Activated naive CD8-positive, alpha-beta T cell (primary cell): Measurements from ENCODE around the gene HERPUD2.
"Not testable (repeated sequence)": the region's sequence is repeated elsewhere in the genome, so short reads cannot be mapped to it uniquely, and the experiment has no call there.

Source experiments
- H3K27ac Mint-ChIP-seq: one replicate; pipeline ENCODE4 v1.8.0; 2021; ENCODE audit warnings: mixed read lengths
- H3K27me3 Mint-ChIP-seq: one replicate; pipeline ENCODE4 v1.8.0; 2021; ENCODE audit warnings: mixed read lengths
- H3K36me3 Mint-ChIP-seq: one replicate; pipeline ENCODE4 v1.8.0; 2021; ENCODE audit warnings: mixed read lengths
- H3K4me1 Mint-ChIP-seq: one replicate; pipeline ENCODE4 v1.8.0; 2021; ENCODE audit warnings: low read depth, mixed read lengths
- H3K4me3 Mint-ChIP-seq: one replicate; pipeline ENCODE4 v1.8.0; 2021; ENCODE audit warnings: mild to moderate bottlenecking, mixed read lengths
- H3K9me3 Mint-ChIP-seq: one replicate; pipeline ENCODE4 v1.8.0; 2021; ENCODE audit warnings: low read depth, mixed read lengths

The HERPUD2 gene

DNA sequence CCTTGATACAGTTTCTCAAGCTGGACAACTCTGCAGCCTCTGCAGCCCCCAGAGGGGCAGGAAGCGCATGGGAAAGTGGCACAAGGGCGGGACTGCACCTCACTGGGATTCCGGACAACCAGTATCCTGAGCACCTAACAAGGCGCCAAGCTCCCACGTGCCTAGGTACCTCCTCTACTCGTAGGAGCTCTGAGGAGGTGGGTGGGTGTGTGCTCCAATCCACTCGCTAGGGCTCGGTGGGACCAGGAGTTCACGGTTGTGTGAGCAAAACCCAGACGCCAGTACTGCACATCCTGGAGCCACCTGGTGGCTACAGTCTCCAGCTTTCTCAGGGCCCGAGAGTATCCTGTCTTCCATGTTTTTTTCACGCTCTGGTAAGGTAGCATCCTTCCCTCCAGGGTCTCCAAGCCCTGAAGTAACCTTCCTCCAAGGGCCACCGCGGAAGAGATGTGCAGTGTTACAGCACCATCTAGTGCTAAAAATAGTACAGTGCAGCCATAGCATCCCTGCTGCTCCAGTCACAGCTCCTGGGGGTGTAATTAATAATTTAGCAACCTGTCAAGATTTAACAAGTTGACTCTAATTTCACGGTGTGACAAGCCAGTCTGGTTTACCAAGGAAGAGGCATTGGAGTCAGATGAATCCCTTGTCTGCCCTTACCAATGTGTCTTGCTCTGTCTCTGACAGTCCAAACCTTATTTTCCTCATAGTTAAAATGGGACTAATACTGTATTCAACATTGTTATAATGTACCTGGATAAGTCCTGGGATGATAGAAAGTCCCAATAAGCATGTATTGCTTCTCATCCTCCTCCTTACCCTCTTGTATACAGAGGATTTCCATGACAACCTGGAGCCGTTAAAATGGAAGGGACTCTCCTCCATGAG is 70.4 kb downstream of the HERPUD2 start:
- Mint-ChIP-seq H3K27me3 (no peaks in the 10 kb centered on the region), H3K9me3 (no peaks in the 10 kb centered on the region), H3K4me1 (peaks cover 1% of the 10 kb centered on the region), H3K36me3 (no peaks in the 10 kb centered on the region), H3K27ac (no peak overlapping the region), H3K4me3 (no peak overlapping the region)

DNA sequence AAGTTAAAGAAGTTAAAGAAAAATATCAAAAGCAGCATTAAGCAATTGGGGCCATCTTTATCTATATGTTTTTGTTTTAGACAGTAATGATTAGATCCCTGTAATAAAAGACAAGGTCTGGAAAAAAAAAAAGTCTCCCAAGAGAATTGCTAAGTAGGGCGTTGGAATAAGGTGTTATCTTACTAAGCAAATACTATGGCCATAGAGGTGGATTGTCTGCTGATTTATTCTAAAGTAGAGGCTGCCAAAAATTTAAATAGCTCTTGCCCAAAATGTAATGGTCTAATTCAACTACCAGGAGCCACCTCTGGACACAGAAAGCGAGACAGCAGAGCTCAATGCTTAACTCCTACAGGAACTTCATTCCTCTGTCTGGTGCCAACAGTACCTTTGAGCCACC is 71.6 kb downstream of the HERPUD2 start:
- Mint-ChIP-seq H3K4me3 (no peak overlapping the region), H3K9me3 (no peaks in the 10 kb centered on the region), H3K4me1 (peaks cover 1% of the 10 kb centered on the region)

DNA sequence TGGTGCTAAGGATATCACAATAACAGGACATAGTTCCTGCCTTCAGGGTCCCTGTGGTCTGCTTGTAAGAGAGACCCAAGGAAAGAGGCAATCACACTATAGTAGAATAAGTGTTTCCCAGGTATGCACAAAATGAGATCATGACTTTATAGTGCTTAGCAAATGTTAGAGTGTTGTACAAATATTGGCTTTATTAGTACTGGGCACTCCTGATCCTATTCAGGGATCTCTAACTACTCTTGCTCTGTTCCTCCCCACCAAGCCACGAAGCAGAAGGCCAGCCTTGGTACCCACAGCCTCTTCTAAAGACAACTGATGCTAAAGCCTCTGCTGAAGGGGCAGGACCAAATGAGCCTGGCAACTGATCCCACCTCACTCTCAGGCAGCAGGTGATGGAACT is 75.1 kb downstream of the HERPUD2 start:
- Mint-ChIP-seq H3K4me1 (peaks cover 1% of the 10 kb centered on the region), H3K27ac (no peak overlapping the region), H3K4me3 (no peak overlapping the region), H3K36me3 (no peaks in the 10 kb centered on the region), H3K27me3 (no peaks in the 10 kb centered on the region), H3K9me3 (no peaks in the 10 kb centered on the region)

More for the DNA sequence above, 71.6 kb downstream of the HERPUD2 start:
- no peaks in the 10 kb centered on the region for H3K36me3 Mint-ChIP-seq
- no peaks in the 10 kb centered on the region for H3K27me3 Mint-ChIP-seq
- no peak overlapping the region for H3K27ac Mint-ChIP-seq

DNA sequence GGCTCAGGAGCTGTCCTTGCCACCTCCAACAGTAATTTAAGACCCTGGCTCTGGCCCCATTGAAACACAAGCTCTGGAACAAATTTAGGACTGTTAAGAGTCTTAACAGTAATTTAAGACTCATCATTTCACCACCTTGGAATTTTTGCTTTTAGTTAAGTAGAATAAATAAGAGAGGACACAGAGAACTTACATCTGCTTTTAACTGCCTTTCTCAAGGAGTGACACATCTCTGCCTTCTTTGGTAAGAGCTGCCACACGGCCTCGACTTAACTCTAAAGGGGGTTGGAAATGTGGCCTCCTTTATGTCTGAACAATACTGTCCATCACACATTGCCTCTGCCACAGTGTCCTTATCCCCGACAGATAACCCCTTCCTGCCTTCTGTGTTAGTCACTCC is 77.9 kb downstream of the HERPUD2 start:
- Mint-ChIP-seq H3K36me3 (peaks cover 2% of the 10 kb centered on the region), H3K4me1 (no peaks in the 10 kb centered on the region), H3K4me3 (no peak overlapping the region), H3K27ac (no peak overlapping the region), H3K27me3 (no peaks in the 10 kb centered on the region), H3K9me3 (no peaks in the 10 kb centered on the region)

DNA sequence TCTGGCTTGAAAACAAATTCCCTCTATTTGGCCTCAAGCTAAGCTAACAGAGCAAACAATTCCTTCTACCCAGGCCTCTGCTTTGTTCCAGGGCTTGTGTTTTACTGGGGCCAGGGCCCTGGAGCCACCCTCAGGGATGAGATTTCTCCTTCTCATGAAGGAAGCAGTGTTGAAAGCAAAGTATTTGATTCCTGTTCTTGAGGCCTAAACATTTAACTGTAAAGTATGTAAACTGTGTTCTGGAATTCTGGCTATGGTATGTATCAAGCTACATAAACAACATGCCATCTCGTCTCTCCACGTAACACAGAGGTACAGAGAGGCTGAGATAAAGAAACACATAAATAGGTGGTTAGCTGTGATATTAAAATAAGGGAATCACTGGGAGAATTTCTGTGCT is 81.8 kb downstream of the HERPUD2 start:
- H3K4me1 Mint-ChIP-seq: no peaks in the 10 kb centered on the region

DNA sequence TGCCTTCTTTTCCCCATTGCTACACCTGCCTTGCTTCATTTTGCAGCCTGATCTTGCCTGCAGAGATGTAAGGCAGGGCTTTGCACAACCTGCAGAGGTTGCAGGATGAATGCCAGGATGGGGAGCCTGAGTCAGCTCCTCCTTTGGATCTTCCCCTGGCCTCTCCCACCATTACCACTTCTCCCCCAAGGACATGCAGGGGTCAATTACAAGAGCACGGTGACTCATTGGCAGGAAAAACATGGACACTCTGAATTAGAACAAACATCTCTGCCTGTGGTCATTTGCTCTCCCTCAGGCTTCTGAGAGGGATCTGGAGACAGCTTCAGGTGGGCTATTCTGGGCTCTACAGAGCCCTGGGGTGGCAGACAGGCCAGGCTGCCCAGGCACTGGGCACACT is 89.2 kb downstream of the HERPUD2 start:
- no peaks in the 10 kb centered on the region for H3K4me1 Mint-ChIP-seq
- peaks cover 16% of the 10 kb centered on the region for H3K36me3 Mint-ChIP-seq
- no peaks in the 10 kb centered on the region for H3K9me3 Mint-ChIP-seq
- no peak overlapping the region for H3K27ac Mint-ChIP-seq
- no peaks in the 10 kb centered on the region for H3K27me3 Mint-ChIP-seq
- no peak overlapping the region for H3K4me3 Mint-ChIP-seq

More for the DNA sequence above, 81.8 kb downstream of the HERPUD2 start:
- no peaks in the 10 kb centered on the region for H3K27me3 Mint-ChIP-seq
- peaks cover 12% of the 10 kb centered on the region for H3K36me3 Mint-ChIP-seq
- no peaks in the 10 kb centered on the region for H3K9me3 Mint-ChIP-seq
- no peak overlapping the region for H3K4me3 Mint-ChIP-seq
- no peak overlapping the region for H3K27ac Mint-ChIP-seq

DNA sequence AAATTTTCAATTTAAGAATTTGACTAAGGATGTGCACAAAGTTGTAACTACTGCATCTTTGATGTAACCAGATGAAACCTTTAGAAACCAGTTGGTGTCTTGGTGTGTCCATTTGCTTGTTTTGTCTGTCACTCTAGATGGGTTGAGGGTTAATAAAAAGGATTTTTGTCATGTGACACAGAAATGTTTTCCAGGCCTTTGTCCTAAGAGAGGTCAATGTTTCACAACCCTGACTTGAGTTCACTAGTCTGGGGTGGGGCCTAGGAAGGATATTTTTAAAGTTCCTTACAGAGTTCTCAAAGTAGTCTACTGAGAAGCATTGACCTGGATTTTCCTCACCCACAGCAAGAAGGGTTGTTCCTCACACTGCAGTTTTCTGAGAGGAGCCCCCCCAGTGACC is 90.3 kb downstream of the HERPUD2 start:
- Mint-ChIP-seq H3K4me3 (no peak overlapping the region), H3K36me3 (peaks cover 14% of the 10 kb centered on the region), H3K9me3 (no peaks in the 10 kb centered on the region), H3K27me3 (no peaks in the 10 kb centered on the region), H3K4me1 (no peaks in the 10 kb centered on the region), H3K27ac (no peak overlapping the region)

DNA sequence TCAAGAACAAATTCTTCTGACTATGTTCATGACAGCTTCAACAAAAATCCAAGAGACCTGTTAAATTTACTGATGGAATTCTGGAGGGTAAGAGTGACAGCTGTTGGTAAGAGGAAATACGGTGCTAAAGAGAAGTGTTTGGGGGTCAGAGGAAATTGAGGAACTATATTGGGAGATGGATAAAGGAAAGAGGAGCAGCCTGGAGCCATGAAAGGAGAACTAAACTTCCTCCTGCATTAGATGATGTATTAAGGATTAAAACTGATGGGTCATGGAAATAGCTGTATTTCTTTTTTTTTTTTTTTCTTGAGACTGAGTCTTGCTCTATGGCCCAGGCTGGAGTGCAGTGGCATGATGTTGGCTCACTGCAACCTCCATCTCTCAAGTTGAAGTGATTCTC is 95.3 kb downstream of the HERPUD2 start:
- Mint-ChIP-seq H3K4me3 (no peak overlapping the region), H3K36me3 (peaks cover 8% of the 10 kb centered on the region), H3K27me3 (no peaks in the 10 kb centered on the region), H3K27ac (no peak overlapping the region), H3K4me1 (no peaks in the 10 kb centered on the region), H3K9me3 (no peaks in the 10 kb centered on the region)

DNA sequence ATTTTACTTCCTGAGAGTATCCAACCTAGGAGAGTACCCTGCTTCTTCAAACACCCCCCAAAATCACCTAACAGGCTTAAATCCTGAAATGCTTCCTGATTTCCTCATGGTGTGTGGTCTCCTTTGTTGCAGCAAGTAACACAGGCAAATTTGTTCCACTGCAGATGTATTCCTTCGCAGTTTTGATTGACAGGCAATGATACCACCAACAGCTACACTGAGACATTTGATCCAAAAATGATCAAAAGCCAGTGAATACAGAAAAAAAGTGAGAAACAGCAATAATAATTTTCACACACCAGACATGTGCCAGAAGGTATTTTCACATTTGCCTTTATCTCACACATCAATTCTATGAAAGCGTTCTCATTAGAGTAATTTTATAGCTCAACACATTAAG is 95.9 kb downstream of the HERPUD2 start:
- Mint-ChIP-seq H3K27me3 (no peaks in the 10 kb centered on the region), H3K4me3 (no peak overlapping the region), H3K4me1 (no peaks in the 10 kb centered on the region), H3K9me3 (no peaks in the 10 kb centered on the region), H3K27ac (no peak overlapping the region), H3K36me3 (peaks cover 8% of the 10 kb centered on the region)

DNA sequence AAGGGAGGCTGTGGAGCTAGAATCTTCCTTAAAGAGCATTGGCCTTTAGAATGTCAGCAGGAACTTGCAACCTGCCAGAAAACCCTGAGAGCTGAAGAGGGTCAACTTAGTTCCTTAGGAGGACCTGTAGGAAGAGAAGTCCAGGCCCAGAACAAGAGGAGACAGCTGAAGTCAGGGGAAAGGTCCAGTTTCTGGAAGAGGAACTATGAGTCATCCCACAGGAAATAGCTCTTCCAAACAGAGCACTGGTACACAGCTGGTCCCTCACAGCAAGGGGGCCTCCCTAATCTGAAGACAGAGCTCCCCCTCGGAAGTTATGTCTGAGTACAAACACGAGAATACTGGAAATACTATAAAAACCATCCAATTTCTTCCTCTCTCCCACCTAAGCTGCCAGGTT is 98.9 kb downstream of the HERPUD2 start:
- H3K4me1 Mint-ChIP-seq: no peaks in the 10 kb centered on the region
- no peaks in the 10 kb centered on the region for H3K9me3 Mint-ChIP-seq
- no peaks in the 10 kb centered on the region for H3K36me3 Mint-ChIP-seq
- no peak overlapping the region for H3K27ac Mint-ChIP-seq
- H3K27me3 Mint-ChIP-seq: no peaks in the 10 kb centered on the region
- H3K4me3 Mint-ChIP-seq: no peak overlapping the region

DNA sequence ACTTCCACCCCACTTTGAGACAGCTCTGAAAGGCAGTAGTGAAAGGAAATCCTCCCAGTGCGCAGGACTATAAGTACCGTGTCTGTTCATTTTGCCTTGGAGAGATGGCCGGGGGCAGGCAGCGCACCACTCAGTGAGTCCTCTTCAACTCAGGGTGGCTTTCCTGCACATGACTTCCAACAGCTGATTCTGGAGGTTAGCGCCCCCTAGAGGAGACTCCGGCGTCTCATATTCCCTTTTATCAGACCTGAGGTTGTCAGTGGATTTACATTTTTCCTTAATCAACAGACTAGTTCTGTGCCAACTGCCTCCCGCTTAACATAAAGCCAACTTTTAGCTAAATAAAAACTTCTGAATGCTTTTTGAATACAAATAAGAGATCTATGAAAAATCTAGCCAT is 101.0 kb downstream of the HERPUD2 start:
- Mint-ChIP-seq H3K27ac (no peak overlapping the region), H3K4me3 (no peak overlapping the region), H3K27me3 (peaks cover 1% of the 10 kb centered on the region), H3K9me3 (no peaks in the 10 kb centered on the region), H3K4me1 (no peaks in the 10 kb centered on the region), H3K36me3 (peaks cover 6% of the 10 kb centered on the region)

DNA sequence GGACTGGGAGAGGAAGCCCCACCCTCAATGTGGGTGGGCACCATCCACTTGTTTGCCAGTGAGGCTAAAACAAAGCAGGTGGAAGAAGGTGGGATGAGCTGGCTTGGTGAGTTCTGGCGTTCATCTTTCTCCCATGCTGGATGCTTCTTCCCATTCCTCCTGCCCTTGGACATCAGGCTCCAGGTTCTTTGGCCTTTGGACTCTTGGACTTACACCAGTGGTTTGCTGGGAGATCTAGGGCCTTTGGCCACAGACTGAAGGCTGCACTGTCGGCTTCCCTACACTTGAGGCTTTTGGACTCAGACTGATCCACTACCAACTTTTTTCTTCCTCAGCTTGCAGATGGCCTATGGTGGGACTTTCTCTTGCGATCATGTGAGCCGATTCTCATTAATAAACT is 106.3 kb downstream of the HERPUD2 start:
- H3K36me3 Mint-ChIP-seq: peaks cover 6% of the 10 kb centered on the region
- H3K4me3 Mint-ChIP-seq: no peak overlapping the region
- no peak overlapping the region for H3K27ac Mint-ChIP-seq
- H3K9me3 Mint-ChIP-seq: no peaks in the 10 kb centered on the region
- H3K27me3 Mint-ChIP-seq: peaks cover 1% of the 10 kb centered on the region
- H3K4me1 Mint-ChIP-seq: no peaks in the 10 kb centered on the region

DNA sequence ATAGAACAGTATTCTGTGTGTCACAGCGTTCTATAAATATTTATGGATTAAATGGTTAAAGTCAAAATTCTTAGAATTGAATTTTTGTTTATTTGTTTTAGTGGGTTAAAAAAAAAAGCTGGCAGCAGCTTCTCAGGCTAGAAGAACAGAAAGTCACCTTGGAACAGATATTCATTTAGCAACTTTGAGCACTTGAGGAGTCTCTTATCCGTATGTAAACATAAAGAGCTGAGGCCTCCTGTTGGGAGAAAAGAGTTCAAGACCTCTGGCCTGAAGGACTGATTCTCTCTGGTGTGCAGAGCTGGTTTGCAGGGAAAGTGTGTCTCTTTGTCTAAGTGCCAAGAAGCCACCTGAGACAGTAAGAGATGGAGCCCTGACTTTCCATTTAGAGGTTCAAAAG is 109.9 kb downstream of the HERPUD2 start:
- Mint-ChIP-seq H3K4me3 (no peak overlapping the region), H3K36me3 (peaks cover 3% of the 10 kb centered on the region), H3K9me3 (no peaks in the 10 kb centered on the region), H3K27me3 (peaks cover 5% of the 10 kb centered on the region), H3K4me1 (no peaks in the 10 kb centered on the region), H3K27ac (no peak overlapping the region)

DNA sequence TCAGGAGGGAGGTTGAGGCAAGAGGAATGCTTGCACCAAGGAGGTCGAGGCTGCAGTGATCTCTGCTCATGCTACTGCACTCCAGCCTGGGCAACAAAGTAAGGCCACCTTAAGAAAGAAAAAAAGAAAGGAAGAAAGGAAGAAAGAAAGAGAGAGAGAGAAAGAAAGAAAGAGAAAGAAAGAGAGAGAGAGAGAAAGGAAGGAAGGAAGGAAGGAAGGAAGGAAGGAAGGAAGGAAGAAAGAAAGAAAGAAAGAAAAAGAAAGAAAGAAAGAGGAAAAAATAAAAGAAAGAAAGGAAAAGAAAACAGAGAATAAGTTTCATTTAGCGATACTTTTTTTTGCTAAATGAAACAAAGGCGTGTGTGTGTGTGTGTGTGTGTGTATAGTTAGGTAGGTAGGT is 110.4 kb downstream of the HERPUD2 start:
- not testable (repeated sequence) for H3K36me3 Mint-ChIP-seq, H3K27ac Mint-ChIP-seq, H3K4me3 Mint-ChIP-seq, H3K27me3 Mint-ChIP-seq, H3K9me3 Mint-ChIP-seq, H3K4me1 Mint-ChIP-seq
